GM18505 (cell line): ENCODE data around the gene SHANK2.
"Not testable (repeated sequence)": the region's sequence is repeated elsewhere in the genome, so short reads cannot be mapped to it uniquely, and the experiment has no call there.

Source experiments
- ATAC-seq: cut with Tn5 transposase; IDR thresholded peaks from one replicate; pipeline ENCODE4 v1.9.1; 2021; ENCODE audit not compliant: unreplicated experiment
- POLR2A ChIP-seq: IDR thresholded peaks from 4 replicates; pipeline ENCODE4 v1.6.1; 2011; ENCODE audit warnings: borderline replicate concordance; ENCODE audit not compliant: insufficient read depth, insufficient read length; ENCODE audit errors: extremely low read depth

The SHANK2 gene

DNA sequence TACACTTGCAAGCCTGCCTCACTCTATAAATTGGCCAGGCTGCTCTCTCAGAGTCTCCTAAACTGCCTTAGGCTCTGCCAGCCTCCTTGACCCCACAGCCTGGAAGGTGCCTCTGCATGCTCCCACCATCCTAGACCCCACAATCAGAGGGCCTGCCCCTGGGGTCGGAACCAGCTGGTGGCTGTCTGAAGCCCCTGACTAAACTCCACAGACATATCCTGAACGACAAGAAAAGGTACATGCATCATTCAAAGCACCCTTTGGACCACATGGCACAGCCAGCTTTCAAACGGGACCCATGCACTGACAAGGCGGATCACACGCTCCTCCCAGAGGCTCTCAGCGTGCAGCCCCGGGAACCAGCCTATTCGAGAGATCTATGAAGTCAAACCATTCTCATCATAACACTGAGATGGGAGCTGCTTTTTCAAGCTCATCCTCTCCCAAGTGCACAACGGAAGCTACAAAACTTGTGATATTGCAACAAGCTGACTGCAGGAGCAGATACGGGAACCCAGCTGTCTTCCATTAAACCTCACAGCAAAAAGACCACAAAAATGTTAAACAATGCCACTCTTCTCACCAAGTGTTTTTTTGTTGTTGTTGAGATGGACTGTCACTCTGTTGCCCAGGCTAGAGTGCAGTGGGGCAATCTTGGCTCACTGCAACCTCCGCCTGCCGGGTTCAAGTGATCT, 8.1 kb downstream of the SHANK2 start:
- TF ChIP-seq POLR2A: no peak
- no peak for ATAC-seq

DNA sequence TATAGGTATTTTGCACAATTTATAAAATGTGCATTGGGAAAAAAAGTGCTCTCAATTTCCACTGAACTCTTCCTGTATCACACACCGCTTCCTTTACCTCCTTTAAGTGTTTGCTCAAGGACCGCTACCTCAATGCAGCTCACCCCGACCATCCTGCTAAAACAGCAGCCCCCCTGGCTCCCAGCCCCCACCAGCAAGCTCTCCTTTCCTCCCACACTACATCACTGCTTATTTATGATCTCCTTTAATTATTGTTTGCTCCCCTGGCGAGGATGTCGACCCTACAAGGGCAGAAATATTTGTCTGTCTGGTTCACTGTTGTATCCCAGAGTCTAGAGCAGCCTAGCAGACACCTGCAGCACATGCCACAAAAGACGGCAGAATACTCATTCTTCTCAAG, 10.0 kb downstream of the SHANK2 start:
- ATAC-seq: no peak
- no peak for TF ChIP-seq POLR2A

GRCh38 chr11:71241721-71242259, 10.6 kb downstream of the SHANK2 start:
- no peak for TF ChIP-seq POLR2A
- ATAC-seq: no peak

GRCh38 chr11:71240865-71241691, 11.3 kb downstream of the SHANK2 start:
- ATAC-seq: no peak
- TF ChIP-seq POLR2A: no peak

- no peak for ATAC-seq
- TF ChIP-seq POLR2A: no peak
Measured at GRCh38 chr11:71240061-71240690, 12.2 kb downstream of the SHANK2 start.

DNA sequence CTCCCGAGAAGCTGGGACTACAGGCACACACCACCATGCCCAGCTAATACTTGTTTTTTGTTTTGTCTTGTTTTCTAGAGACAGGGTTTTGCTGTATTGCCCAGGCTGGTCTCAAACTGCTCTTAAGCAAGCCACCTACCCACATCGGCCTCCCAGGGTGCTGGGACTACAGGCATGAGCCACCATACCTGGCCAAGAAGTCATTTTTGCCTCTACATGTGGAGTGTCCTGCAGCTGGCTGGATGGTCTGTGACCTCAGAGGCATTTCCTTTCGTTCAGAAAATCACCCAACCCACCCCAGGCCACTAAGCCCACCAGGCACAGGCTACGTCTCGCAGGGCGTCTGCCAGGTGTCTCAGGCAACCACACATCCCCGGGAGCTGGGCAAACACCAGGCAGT, 12.8 kb downstream of the SHANK2 start:
- no peak for TF ChIP-seq POLR2A
- no peak for ATAC-seq

DNA sequence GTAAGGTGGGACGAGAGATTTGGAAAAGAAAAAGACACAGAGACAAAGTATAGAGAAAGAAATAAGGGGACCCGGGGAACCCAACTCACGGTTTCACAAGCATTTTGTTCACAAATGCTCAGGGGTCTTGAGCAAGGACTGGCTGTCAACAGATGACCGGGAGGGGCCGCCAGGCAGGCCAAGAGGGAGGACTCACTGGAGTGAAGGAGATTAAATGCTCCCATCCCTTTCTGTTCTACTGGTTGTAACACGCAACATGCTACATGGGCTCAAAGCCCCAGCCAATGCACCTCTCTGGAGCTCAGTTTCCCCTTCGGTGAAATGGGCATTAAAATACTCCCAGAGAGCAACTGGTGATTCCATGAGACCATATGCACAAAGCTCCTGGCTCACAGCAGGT, 13.4 kb downstream of the SHANK2 start:
- no peak for TF ChIP-seq POLR2A
- ATAC-seq: no peak

- no peak for TF ChIP-seq POLR2A
Measured at GRCh38 chr11:71238285-71238875, 14.0 kb downstream of the SHANK2 start.

GRCh38 chr11:71237853-71238252, 14.5 kb downstream of the SHANK2 start:
- no peak for TF ChIP-seq POLR2A
- ATAC-seq: no peak

More at GRCh38 chr11:71238285-71238875, 14.0 kb downstream of the SHANK2 start:
- no peak for ATAC-seq

GRCh38 chr11:71236836-71237475, 15.4 kb downstream of the SHANK2 start:
- no peak for ATAC-seq

GRCh38 chr11:71235719-71236118, 16.7 kb downstream of the SHANK2 start:
- no peak for ATAC-seq
- TF ChIP-seq POLR2A: no peak

More at GRCh38 chr11:71236836-71237475, 15.4 kb downstream of the SHANK2 start:
- TF ChIP-seq POLR2A: no peak

- not testable (repeated sequence) for ATAC-seq
Measured at GRCh38 chr11:71233896-71234852, 18.2 kb downstream of the SHANK2 start.

DNA sequence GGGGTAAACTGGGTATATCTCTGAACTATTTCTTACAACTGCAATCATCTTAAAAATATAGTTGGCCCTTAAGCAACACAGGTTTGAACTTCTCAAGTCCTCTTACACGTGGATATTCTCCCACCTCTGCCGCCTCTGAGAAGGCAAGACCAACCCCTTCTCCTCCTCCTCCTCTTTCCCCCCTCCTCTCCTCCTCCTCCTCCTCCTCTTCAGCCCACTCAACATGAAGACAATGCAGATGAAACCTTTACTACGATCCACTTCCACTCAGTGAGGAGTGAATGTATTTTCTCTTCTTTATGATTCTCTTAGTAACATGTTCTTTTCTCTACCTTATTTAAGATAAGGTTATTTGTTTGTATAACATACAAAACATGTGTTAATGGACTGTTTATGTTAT, 20.0 kb downstream of the SHANK2 start:
- no peak for ATAC-seq
- no peak for TF ChIP-seq POLR2A
